Kidney (tissue), 11 donors: ENCODE measurements around the gene GOLGA8T. TPM values are rescaled to one million over a fixed set of nuclear protein-coding genes. Genes with fewer than 3 reads are reported as not detected.
"Not testable (repeated sequence)": the region's sequence is repeated elsewhere in the genome, so short reads cannot be mapped to it uniquely, and the experiment has no call there.

ENCODE experiments used
- DNase-seq, 5 donors: peaks; one replicate each; pipeline ENCODE4 v3.0.0-alpha.2; 2013 to 2020
- FAIRE-seq: peaks from 2 replicates; lab custom pipeline; 2012; peaks lifted over from hg19 to GRCh38; lab: Jason Lieb, UNC
- H3K27ac ChIP-seq, 2 donors: one replicate each; pipeline ENCODE4 v1.7.0; 2013; ENCODE audit warnings: low read depth in 2 of 2, low read length in 2 of 2, inconsistent platforms in 1 of 2
- H3K27me3 ChIP-seq: one replicate; pipeline ENCODE4 v1.7.1; 2013; ENCODE audit warnings: low read length, inconsistent platforms; ENCODE audit not compliant: control insufficient read depth, insufficient read depth
- H3K36me3 ChIP-seq, 3 donors: one replicate each; pipeline versions ENCODE4 v1.7.0 to v1.7.1; 2013; ENCODE audit warnings: low read length in 3 of 3, control low read depth in 1 of 3, inconsistent platforms in 1 of 3; ENCODE audit not compliant: insufficient read depth in 3 of 3, control insufficient read depth in 2 of 3
- H3K4me1 ChIP-seq, 3 donors: one replicate each; pipeline versions ENCODE4 v1.7.0 to v1.7.1; 2013; ENCODE audit warnings: low read length in 3 of 3, inconsistent platforms in 1 of 3, low read depth in 1 of 3; ENCODE audit not compliant: control insufficient read depth in 2 of 3, insufficient read depth in 2 of 3
- H3K4me3 ChIP-seq, 3 donors: one replicate each; pipeline versions ENCODE4 v1.7.0 to v1.8.1; 2013; ENCODE audit warnings: low read length in 3 of 3, control low read depth in 1 of 3, inconsistent platforms in 1 of 3
- H3K9ac ChIP-seq, 3 donors: one replicate each; pipeline versions ENCODE4 v1.7.0 to v1.7.1; 2013; ENCODE audit warnings: low read length in 3 of 3, control low read depth in 1 of 3, inconsistent platforms in 1 of 3
- H3K9me3 ChIP-seq, 3 donors: one replicate each; pipeline versions ENCODE4 v1.7.0 to v1.7.1; 2013; ENCODE audit warnings: low read length in 3 of 3, control low read depth in 1 of 3, inconsistent platforms in 1 of 3; ENCODE audit not compliant: control insufficient read depth in 2 of 3, insufficient read depth in 1 of 3
- intact Hi-C: fragments of 100-400 bp; cut with DNase I; formaldehyde crosslinking; loops from one replicate; pipeline ENCODE4 v1.11.1; 2022
- polyA plus RNA-seq: library from polyadenylated mRNA; stranded (reverse); fragments of 350-450 nt; fragmentation: Illumina TruSeq; extraction: RNeasy Lipid Tissue Mini Kit (QIAGEN cat#74804); gene quantifications from one replicate; pipeline ENCODE4 v1.2.3, GENCODE V29; 2014; ENCODE audit warnings: low read depth, low replicate concordance; ENCODE audit not compliant: insufficient read depth
- total RNA-seq: library from RNA; stranded (reverse); fragmentation: NEBNext Ultra II Directional; extraction: Animal tissue kit (Norgen Biotek cat#: 25700); gene quantifications from one replicate; pipeline ENCODE4 v1.2.1, GENCODE V29; 2021
- donor health status: control.
- donor health status: control.
- donor health status: DM: yes; HTN: yes; CAD: no.
- donor health status: Normal renal cell carcinoma (clear cell type).

Gene GOLGA8T
- total and polyA plus RNA-seq, 2 donors from 2014 or later = 0.28 TPM; not detected in 1

DNA sequence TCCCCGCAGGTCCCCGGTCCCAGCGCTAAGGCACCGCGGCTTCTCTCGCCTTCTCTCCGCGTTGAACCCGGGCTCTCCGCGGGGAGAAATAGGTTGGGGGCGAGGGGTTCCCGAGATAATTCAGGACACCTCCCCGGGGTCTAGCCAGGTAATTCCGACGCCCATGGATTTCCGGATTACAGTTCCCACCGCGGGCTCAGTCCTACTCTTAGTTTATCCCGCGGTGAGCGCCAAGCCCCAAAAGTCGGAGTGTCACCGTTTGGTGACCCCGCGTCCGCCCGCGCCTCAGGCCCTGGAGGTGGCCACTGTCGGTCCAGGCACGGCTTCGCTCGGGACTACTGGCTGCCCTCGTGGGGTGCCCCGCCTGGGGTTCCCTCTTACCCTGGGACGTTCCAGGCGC lies 56.8 kb downstream of the GOLGA8T start:
- H3K4me3 ChIP-seq, intact Hi-C loops: not testable (repeated sequence)

DNA sequence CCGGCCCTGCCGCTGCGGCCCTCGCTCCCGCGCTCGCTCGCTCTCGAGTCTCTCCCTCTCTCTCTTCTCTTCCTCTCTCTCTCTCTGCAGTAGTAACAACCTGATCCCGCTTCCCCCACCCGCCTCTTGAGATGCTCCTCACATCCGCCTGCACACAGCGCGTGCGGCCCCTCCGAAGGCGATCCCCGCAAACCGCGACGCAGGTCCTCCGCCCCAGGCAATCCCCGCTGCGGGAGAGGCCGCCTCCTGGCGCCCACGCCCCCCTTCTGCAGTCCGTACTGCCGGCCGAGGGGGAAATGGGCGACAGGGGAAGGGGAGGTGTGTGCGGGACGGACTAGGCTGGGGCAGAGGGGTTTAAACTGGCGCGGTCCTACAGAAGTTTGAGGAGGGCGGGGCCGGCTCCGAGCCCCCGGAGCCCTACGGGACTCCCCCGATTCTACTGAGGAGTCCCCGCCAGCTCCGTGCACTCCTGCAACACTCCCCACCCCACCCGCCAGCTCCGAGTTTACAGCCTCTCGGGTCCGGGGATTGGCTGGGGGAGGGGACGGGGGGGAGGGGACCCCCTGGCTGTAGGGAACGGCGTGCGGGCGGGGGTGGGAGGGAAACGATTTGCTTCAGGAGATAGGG lies 57.4 kb downstream of the GOLGA8T start:
- H3K36me3 ChIP-seq, intact Hi-C loops, H3K4me1 ChIP-seq, H3K27me3 ChIP-seq, H3K4me3 ChIP-seq, DNase-seq, FAIRE-seq, H3K9me3 ChIP-seq, H3K27ac ChIP-seq, H3K9ac ChIP-seq: not testable (repeated sequence)

More for the DNA sequence above, 56.8 kb downstream of the GOLGA8T start:
- not testable (repeated sequence) for H3K9ac ChIP-seq, H3K27ac ChIP-seq, H3K27me3 ChIP-seq, H3K36me3 ChIP-seq, H3K4me1 ChIP-seq, FAIRE-seq, H3K9me3 ChIP-seq, DNase-seq

DNA sequence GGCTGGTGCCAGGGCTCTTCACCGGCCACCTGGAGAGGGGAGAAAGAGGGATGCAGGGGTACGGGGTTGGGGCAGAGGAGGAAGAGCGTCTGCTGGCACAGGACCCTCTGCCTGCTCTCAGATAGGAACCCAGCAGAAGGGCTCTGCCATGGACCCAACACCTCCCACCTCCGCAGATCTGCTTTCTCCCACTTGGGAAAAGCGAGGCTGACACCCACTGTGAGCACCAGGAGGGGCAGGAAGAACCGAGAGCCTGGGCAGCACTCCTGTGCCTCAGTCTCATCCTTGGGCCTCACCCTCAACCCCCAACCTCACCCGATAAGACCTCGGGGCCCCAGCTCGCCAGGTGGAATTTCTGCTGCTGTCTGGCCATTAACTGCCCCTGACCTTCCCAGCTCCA lies 58.0 kb downstream of the GOLGA8T start:
- DNase-seq, H3K36me3 ChIP-seq, H3K27ac ChIP-seq, H3K9me3 ChIP-seq, H3K4me1 ChIP-seq, H3K9ac ChIP-seq, H3K27me3 ChIP-seq, intact Hi-C loops, H3K4me3 ChIP-seq, FAIRE-seq: not testable (repeated sequence)

Other genes with a start within 250 kb of the GOLGA8T start
- not detected for gene GOLGA8J, start 52.1 kb upstream of the GOLGA8T start, total RNA-seq
- gene GOLGA8J, start 52.1 kb upstream of the GOLGA8T start, polyA plus RNA-seq = not detected